ENCODE data around the gene AGPAT4.

DNA sequence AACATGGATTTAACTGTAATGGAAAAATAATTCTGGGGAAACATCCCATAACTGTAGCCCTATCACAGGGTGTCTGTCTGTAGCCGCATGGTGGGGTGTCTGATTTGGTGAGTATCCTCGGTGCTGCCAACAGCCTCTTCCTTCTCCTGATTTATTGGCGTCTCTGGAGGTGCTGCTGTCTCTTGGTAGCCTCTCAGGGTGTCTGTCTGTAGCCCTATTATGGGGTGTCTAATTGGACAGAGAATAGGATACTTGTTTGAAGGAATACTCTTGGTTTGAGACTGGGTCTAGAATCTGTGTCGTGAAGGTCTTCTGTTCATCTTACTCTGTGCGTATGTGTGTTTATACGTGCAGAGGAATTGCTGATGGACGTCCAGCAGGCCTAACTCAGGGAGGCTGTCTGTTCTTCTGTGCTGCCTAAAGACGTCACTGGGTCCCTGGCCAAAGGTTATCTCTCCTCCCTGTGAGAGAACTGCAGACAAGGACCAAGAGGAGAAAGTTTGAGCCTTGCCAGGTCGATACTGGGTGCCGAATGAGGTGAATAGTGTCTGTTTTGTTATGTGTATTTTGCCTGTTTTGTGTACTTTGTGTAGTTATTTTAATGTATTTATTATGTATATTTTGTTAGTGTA lies 18.9 kb upstream of the AGPAT4 start:
- TF ChIP-seq, protein P1, sequence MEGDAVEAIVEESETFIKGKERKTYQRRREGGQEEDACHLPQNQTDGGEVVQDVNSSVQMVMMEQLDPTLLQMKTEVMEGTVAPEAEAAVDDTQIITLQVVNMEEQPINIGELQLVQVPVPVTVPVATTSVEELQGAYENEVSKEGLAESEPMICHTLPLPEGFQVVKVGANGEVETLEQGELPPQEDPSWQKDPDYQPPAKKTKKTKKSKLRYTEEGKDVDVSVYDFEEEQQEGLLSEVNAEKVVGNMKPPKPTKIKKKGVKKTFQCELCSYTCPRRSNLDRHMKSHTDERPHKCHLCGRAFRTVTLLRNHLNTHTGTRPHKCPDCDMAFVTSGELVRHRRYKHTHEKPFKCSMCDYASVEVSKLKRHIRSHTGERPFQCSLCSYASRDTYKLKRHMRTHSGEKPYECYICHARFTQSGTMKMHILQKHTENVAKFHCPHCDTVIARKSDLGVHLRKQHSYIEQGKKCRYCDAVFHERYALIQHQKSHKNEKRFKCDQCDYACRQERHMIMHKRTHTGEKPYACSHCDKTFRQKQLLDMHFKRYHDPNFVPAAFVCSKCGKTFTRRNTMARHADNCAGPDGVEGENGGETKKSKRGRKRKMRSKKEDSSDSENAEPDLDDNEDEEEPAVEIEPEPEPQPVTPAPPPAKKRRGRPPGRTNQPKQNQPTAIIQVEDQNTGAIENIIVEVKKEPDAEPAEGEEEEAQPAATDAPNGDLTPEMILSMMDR (conservative IDR thresholded peaks at IDR 0.05): no peak
- no peak for TF ChIP-seq EZH2 (IDR thresholded peaks at IDR 0.05; ENCODE audit: low read depth)
